NCI-H2196 treated with DMSO at 0.1 percent for 48 hours (cell line): ENCODE data around the gene HAO1.
"Not testable (repeated sequence)": the region's sequence is repeated elsewhere in the genome, so short reads cannot be mapped to it uniquely, and the experiment has no call there.

Source experiments
- DNase-seq: peaks from one replicate; lab custom pipeline; 2025; ENCODE audit not compliant: unreplicated experiment; lab: John Stamatoyannopoulos, UW

HAO1 gene

GRCh38 chr20:7858734-7859250 lies 81.5 kb downstream of the HAO1 start:
- DNase-seq: no peak

- DNase-seq: no peak
Observed at GRCh38 chr20:7856756-7857155, 83.5 kb downstream of the HAO1 start.

- DNase-seq: no peak
Observed at GRCh38 chr20:7855545-7855944, 84.7 kb downstream of the HAO1 start.

- DNase-seq: no peak
Observed at GRCh38 chr20:7853493-7853892, 86.8 kb downstream of the HAO1 start.

GRCh38 chr20:7850775-7851490 lies 89.3 kb downstream of the HAO1 start:
- DNase-seq: no peak

GRCh38 chr20:7849675-7850074 lies 90.6 kb downstream of the HAO1 start:
- DNase-seq: no peak

GRCh38 chr20:7848351-7848750 lies 91.9 kb downstream of the HAO1 start:
- DNase-seq: no peak

- DNase-seq: no peak
Observed at GRCh38 chr20:7843613-7844012, 96.6 kb downstream of the HAO1 start.

GRCh38 chr20:7841971-7842310 lies 98.3 kb downstream of the HAO1 start:
- DNase-seq: no peak

- no peak for DNase-seq
Observed at GRCh38 chr20:7841291-7841970, 98.8 kb downstream of the HAO1 start.

GRCh38 chr20:7836076-7836475 lies 104.2 kb downstream of the HAO1 start:
- DNase-seq: no peak

- not testable (repeated sequence) for DNase-seq
Observed at GRCh38 chr20:7834441-7834840, 105.8 kb downstream of the HAO1 start.
